ENCODE measurements around the gene LIPG.
"Not testable (repeated sequence)": the region's sequence is repeated elsewhere in the genome, so short reads cannot be mapped to it uniquely, and the experiment has no call there.

LIPG gene

DNA sequence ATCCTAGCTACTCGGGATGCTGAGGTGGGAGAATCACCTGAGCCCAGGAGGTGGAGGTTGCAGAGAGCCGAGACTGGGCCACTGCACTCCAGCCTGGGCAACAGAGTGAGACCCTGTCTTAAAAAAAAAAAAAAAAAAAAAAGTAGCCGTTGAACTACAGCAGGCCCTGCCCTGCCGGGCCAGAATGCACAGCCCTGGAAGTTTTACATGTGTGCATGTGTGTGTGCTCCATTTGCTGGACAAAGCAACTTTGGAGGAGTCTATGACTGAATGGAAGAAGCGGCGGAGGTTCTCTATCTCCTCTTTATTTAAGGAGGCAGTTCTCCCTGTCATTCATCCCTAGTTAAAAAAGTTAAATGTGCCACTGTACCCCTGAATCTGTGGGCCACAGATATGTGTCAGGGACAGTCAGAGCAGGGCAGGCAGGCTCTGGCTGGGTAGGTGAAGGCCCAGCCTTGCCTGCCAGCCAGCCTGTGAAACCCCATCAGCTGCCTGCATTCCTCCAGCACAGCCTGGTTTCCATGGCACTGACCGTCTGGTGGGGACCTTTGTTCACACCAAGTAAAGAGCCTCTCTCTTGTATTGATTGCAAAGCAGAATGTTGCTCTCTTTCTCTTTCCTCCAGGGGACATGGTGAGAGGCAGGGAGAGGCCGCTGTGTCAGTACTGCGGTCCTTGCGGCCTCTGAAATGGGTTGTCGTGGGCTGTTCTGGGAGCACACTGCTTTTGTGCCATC is 10.9 kb downstream of the LIPG start:
- Mint-ChIP-seq H3K27ac (no peak overlapping the region), H3K27me3 (ENCODE audit: low read depth) (no peaks in the 10 kb centered on the region), H3K4me1 (ENCODE audit: low read depth) (no peaks in the 10 kb centered on the region), H3K36me3 (ENCODE audit: low read depth) (no peaks in the 10 kb centered on the region), H3K9me3 (no peaks in the 10 kb centered on the region), H3K4me3 (no peak overlapping the region)
- DNase-seq (ENCODE audit: low spot score): no peak

DNA sequence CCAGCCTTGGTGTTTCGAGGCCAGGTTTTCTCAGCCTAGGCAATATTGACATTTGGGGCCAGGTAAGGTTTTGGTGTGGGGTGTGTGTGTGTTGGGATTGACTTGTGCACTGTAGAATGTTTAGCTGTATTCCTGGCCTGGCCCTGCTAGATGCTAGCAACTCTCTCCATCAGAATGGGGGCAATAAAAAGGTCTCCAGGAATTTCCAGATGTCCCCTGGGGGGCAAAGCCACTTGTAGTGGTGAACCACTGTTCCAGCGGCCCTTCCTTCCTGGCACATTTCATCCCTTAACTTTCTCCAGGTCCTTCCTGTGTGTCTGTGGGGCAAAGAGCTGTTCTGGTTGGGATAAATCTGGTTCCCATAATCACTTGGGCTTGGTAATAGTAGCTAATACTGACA is 12.0 kb downstream of the LIPG start:
- no peak overlapping the region for H3K4me3 Mint-ChIP-seq
- no peaks in the 10 kb centered on the region for H3K4me1 Mint-ChIP-seq (ENCODE audit: low read depth)
- H3K27me3 Mint-ChIP-seq (ENCODE audit: low read depth): no peaks in the 10 kb centered on the region
- H3K36me3 Mint-ChIP-seq (ENCODE audit: low read depth): no peaks in the 10 kb centered on the region
- no peak overlapping the region for H3K27ac Mint-ChIP-seq
- H3K9me3 Mint-ChIP-seq: no peaks in the 10 kb centered on the region
- no peak for DNase-seq (ENCODE audit: low spot score)

DNA sequence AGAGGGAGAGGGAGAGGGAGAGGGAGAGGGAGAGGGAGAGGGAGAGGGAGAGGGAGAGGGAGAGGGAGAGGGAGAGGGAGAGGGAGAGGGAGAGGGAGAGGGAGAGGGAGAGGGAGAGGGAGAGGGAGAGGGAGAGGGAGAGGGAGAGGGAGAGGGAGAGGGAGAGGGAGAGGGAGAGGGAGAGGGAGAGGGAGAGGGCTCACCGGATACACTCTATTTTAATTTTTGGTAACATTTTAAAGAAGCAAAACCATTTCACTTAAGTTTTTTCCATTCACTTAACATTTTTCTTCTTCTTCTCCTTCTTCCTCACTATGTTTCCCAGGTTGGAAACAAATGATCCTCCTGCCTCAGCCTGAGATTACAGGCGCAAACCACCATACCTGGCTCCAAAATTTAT is 17.2 kb downstream of the LIPG start:
- H3K27ac Mint-ChIP-seq; H3K36me3 Mint-ChIP-seq (ENCODE audit: low read depth); H3K9me3 Mint-ChIP-seq; H3K27me3 Mint-ChIP-seq (ENCODE audit: low read depth); H3K4me3 Mint-ChIP-seq; H3K4me1 Mint-ChIP-seq (ENCODE audit: low read depth); DNase-seq (ENCODE audit: low spot score): not testable (repeated sequence)

DNA sequence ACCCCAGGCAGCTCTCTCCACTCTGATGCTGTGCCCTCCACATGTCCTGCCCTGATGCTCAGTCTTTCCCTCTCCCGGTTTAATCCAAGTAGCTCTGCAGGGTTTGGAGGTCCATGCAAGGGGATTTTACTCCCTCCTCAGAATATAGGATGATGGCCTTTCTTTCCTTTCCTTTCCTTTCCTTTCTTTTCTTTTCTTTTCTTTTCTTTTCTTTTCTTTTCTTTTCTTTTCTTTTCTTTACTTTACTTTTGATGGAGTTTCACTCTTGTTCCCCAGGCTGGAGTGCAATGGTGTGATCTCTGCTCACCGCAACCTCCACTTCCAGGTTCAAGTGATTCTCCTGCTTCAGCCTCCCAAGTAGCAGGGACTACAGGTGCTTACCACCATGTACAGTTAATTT is 17.7 kb downstream of the LIPG start:
- H3K27me3 Mint-ChIP-seq (ENCODE audit: low read depth); H3K36me3 Mint-ChIP-seq (ENCODE audit: low read depth); DNase-seq (ENCODE audit: low spot score); H3K27ac Mint-ChIP-seq; H3K4me3 Mint-ChIP-seq; H3K9me3 Mint-ChIP-seq; H3K4me1 Mint-ChIP-seq (ENCODE audit: low read depth): not testable (repeated sequence)

DNA sequence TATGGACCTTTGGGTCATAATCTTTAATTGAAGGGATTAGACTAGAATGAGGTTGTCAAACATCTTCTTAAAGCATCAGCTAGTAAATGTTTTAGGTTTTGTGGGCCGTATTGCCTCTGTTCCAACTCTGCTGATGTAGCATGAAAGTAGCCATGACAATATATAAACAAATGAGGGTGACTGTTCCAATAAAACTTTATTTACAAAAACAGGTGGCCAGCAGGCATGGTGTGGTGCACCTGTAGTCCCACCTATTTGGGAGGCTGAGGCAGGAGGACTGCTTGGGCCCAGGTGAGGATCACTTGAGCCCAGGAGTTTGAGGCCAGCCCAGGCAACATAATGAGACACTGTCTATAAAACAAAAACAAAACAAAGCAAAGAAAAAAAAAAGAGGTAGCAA is 18.4 kb downstream of the LIPG start:
- H3K9me3 Mint-ChIP-seq: no peaks in the 10 kb centered on the region
- no peak overlapping the region for H3K4me3 Mint-ChIP-seq
- no peaks in the 10 kb centered on the region for H3K4me1 Mint-ChIP-seq (ENCODE audit: low read depth)
- H3K27me3 Mint-ChIP-seq (ENCODE audit: low read depth): peaks cover 5% of the 10 kb centered on the region
- no peaks in the 10 kb centered on the region for H3K36me3 Mint-ChIP-seq (ENCODE audit: low read depth)
- DNase-seq (ENCODE audit: low spot score): no peak
- H3K27ac Mint-ChIP-seq: no peak overlapping the region

DNA sequence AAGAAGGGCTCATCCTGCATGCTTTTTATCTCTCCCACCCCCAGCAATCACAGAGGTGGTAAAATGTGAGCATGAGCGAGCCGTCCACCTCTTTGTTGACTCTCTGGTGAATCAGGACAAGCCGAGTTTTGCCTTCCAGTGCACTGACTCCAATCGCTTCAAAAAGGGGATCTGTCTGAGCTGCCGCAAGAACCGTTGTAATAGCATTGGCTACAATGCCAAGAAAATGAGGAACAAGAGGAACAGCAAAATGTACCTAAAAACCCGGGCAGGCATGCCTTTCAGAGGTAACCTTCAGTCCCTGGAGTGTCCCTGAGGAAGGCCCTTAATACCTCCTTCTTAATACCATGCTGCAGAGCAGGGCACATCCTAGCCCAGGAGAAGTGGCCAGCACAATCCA is 19.5 kb downstream of the LIPG start:
- Mint-ChIP-seq H3K27ac (no peak overlapping the region), H3K36me3 (ENCODE audit: low read depth) (no peaks in the 10 kb centered on the region), H3K27me3 (ENCODE audit: low read depth) (peaks cover 5% of the 10 kb centered on the region), H3K4me1 (ENCODE audit: low read depth) (no peaks in the 10 kb centered on the region), H3K4me3 (no peak overlapping the region), H3K9me3 (no peaks in the 10 kb centered on the region)
- DNase-seq (ENCODE audit: low spot score): no peak

DNA sequence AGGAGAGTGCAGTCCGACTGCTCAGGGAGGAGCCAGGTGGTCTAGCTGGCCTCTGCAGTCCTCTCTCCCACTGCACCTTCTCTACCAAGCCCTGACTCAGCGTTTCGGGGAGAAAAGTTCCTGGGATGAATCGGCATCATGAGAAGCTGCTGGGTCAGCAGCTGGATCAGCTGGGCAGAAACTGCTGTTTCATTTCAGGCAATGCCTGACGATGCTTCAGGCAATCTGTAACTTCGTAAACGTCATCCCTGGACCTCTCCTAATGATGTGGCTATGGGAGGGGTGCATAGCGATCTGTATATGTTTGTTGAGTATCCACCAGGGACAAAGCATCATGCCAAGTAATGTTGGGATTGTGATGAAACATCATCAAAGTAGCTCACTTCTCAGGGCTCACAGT is 20.7 kb downstream of the LIPG start:
- Mint-ChIP-seq H3K4me1 (ENCODE audit: low read depth) (no peaks in the 10 kb centered on the region), H3K4me3 (no peak overlapping the region), H3K9me3 (no peaks in the 10 kb centered on the region), H3K27ac (no peak overlapping the region), H3K36me3 (ENCODE audit: low read depth) (no peaks in the 10 kb centered on the region), H3K27me3 (ENCODE audit: low read depth) (peaks cover 6% of the 10 kb centered on the region)
- DNase-seq (ENCODE audit: low spot score): no peak

DNA sequence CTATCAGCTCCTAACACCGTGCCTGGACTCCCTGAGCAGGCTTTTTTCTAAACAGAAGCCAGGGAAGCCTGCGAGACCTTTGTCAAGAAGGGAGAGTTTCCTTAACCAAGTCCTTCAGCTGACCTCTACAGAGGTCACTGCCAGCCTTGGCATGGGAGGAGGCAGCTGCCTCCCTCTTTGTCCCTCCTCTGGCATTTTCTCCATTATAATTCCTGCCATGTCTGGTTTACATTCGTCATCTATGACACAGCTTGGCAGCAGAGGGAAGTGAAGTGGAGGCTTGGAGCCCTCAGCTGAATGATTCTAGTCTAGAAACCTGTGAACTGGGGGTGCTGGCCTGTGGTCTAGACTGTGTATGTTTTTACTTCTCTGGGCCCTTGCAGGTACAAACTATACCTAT is 22.5 kb downstream of the LIPG start:
- H3K4me3 Mint-ChIP-seq: no peak overlapping the region
- H3K36me3 Mint-ChIP-seq (ENCODE audit: low read depth): no peaks in the 10 kb centered on the region
- H3K27me3 Mint-ChIP-seq (ENCODE audit: low read depth): peaks cover 10% of the 10 kb centered on the region
- no peak overlapping the region for H3K27ac Mint-ChIP-seq
- no peaks in the 10 kb centered on the region for H3K9me3 Mint-ChIP-seq
- DNase-seq (ENCODE audit: low spot score): no peak
- H3K4me1 Mint-ChIP-seq (ENCODE audit: low read depth): no peaks in the 10 kb centered on the region

DNA sequence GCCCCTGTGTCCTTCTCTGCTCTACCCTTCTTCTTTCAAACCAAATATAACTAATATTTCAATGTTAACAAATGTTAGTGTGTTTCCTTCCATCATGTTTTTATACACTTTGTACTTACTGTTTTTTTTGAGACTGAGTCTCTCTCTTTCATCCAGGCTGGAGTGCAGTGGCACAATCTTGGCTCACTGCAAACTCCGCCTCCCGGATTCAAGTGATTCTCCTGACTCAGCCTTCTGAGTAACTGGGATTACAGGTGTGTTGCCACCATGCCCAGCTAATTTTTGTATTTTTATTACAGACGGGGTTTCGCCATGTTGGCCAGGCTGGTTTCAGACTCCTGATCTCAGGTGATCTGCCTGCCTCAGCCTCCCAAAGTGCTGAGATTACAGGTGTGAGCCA is 23.1 kb downstream of the LIPG start:
- H3K9me3 Mint-ChIP-seq; DNase-seq (ENCODE audit: low spot score); H3K27ac Mint-ChIP-seq; H3K4me1 Mint-ChIP-seq (ENCODE audit: low read depth); H3K4me3 Mint-ChIP-seq; H3K36me3 Mint-ChIP-seq (ENCODE audit: low read depth): not testable (repeated sequence)
- H3K27me3 Mint-ChIP-seq (ENCODE audit: low read depth): peaks cover 10% of the 10 kb centered on the region

DNA sequence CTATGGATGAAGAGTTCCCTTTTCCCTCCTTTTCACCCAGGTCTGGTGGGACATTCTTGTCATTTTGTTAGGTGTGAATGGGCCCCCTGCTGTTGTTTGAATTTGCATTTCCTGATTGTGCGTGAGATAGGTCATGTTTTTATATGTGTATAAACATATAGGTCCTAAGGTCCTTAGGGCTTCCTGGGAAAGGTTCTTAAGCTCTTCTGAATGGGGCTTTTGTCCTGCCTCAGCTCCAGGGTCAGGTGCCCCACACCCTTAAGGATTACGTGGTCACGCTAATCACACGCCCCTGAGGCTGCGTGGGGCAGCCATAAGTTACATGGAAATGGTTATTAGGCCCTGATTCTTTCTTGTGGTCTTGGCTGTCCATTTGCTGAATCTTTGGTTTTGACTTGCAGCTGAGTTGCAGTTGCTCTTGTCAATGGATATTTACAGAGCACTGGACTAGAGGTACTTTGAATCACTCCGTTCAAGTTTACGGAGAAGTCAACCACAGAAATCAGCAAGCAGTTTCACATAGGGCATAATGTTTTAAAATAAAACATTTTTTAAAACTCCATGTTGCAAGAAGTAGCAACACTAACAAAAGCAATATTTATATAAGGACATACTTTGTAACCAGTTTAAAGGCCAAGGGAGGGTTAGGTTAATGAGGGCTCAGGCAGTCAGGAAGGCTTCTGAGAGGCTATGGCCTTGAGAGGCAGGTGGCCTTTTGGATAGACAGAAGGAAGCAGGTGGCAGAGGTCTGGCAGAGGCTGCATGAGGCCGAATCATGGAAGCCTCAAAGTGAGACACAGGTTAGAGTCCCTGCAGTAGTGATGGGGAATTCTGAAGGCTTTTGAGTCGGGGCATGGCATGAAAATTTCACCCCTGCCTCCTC is 24.2 kb downstream of the LIPG start:
- no peak for DNase-seq (ENCODE audit: low spot score)
- no peak overlapping the region for H3K4me3 Mint-ChIP-seq
- H3K36me3 Mint-ChIP-seq (ENCODE audit: low read depth): no peaks in the 10 kb centered on the region
- no peak overlapping the region for H3K27ac Mint-ChIP-seq
- peaks cover 7% of the 10 kb centered on the region for H3K27me3 Mint-ChIP-seq (ENCODE audit: low read depth)
- H3K9me3 Mint-ChIP-seq: no peaks in the 10 kb centered on the region
- H3K4me1 Mint-ChIP-seq (ENCODE audit: low read depth): no peaks in the 10 kb centered on the region

DNA sequence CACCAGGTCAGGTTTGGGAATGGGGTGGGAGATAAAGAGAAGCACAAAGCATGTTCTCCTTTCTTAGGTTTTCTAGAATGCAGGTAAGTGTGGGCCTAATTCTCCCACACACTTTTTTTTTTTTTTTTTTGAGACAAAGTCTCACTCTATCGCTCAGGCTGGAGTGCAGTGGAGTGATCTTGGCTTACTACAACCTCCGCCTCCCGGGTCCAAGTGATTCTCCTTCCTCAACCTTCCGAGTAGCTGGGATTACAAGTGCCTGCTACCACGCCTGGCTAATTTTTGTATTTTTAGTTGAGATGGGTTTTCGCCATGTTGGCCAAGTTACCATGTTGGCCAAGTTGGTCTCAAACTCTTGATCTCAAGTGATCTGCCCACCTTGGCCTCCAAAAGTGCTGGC is 26.3 kb downstream of the LIPG start:
- Mint-ChIP-seq H3K9me3 (no peaks in the 10 kb centered on the region), H3K27ac (no peak overlapping the region), H3K36me3 (ENCODE audit: low read depth) (no peaks in the 10 kb centered on the region), H3K4me3 (no peak overlapping the region), H3K4me1 (ENCODE audit: low read depth) (no peaks in the 10 kb centered on the region), H3K27me3 (ENCODE audit: low read depth) (peaks cover 6% of the 10 kb centered on the region)
- no peak for DNase-seq (ENCODE audit: low spot score)

DNA sequence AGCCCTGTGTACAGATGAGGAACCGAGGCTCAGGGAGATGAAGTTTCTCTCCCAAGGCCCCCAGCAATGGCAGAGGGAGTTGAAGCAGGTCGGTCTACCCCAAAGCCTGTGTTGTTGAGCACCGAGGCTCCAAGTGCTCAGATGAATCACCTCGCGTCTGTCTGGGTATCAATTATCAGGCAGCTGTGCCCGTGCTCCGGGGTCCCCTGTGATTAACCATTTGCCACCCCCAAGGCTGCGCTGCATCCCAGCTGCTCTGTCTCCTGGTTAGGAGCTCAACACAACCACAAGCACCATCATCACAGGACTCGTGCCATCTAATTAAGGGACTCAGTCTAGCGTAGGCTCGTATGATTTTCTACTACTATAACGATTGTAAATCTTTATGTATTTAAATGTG is 27.1 kb downstream of the LIPG start:
- no peaks in the 10 kb centered on the region for H3K4me1 Mint-ChIP-seq (ENCODE audit: low read depth)
- no peaks in the 10 kb centered on the region for H3K36me3 Mint-ChIP-seq (ENCODE audit: low read depth)
- H3K27ac Mint-ChIP-seq: no peak overlapping the region
- peaks cover 6% of the 10 kb centered on the region for H3K27me3 Mint-ChIP-seq (ENCODE audit: low read depth)
- no peaks in the 10 kb centered on the region for H3K9me3 Mint-ChIP-seq
- H3K4me3 Mint-ChIP-seq: no peak overlapping the region
- no peak for DNase-seq (ENCODE audit: low spot score)

DNA sequence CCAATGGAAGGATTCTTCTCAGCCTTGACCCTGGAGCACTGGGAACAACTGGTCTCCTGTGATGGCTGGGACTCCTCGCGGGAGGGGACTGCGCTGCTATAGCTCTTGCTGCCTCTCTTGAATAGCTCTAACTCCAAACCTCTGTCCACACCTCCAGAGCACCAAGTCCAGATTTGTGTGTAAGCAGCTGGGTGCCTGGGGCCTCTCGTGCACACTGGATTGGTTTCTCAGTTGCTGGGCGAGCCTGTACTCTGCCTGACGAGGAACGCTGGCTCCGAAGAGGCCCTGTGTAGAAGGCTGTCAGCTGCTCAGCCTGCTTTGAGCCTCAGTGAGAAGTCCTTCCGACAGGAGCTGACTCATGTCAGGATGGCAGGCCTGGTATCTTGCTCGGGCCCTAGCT is 28.8 kb downstream of the LIPG start:
- H3K27me3 Mint-ChIP-seq (ENCODE audit: low read depth): peaks cover 6% of the 10 kb centered on the region
- no peak overlapping the region for H3K4me3 Mint-ChIP-seq
- no peak for DNase-seq (ENCODE audit: low spot score)
- H3K4me1 Mint-ChIP-seq (ENCODE audit: low read depth): no peaks in the 10 kb centered on the region
- no peaks in the 10 kb centered on the region for H3K9me3 Mint-ChIP-seq
- H3K27ac Mint-ChIP-seq: no peak overlapping the region
- H3K36me3 Mint-ChIP-seq (ENCODE audit: low read depth): no peaks in the 10 kb centered on the region

DNA sequence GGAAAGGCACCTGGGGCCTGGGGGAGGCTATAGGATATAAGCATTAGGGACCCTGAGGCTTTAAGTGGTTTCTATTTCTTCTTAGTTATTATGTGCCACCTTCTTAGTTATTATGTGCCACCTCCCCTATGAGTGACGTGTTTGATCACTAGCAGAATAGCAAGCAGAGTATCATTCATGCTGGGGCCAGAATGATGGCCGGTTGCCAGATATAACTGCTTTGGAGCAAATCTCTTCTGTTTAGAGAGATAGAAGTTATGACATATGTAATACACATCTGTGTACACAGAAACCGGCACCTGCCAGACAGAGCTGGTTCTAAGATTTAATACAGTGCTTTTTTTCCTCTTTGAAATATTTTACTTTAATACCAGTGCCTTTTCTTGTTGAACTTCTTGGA is 29.4 kb downstream of the LIPG start:
- no peaks in the 10 kb centered on the region for H3K9me3 Mint-ChIP-seq
- peaks cover 6% of the 10 kb centered on the region for H3K27me3 Mint-ChIP-seq (ENCODE audit: low read depth)
- DNase-seq (ENCODE audit: low spot score): no peak

More for the DNA sequence above, 29.4 kb downstream of the LIPG start:
- H3K4me3 Mint-ChIP-seq: no peak overlapping the region
- no peaks in the 10 kb centered on the region for H3K36me3 Mint-ChIP-seq (ENCODE audit: low read depth)
- H3K4me1 Mint-ChIP-seq (ENCODE audit: low read depth): no peaks in the 10 kb centered on the region
- H3K27ac Mint-ChIP-seq: no peak overlapping the region
